HepG2 (cell line): Measurements from ENCODE around the gene C10orf71. TPM values are rescaled to one million over a fixed set of nuclear protein-coding genes. Genes with fewer than 3 reads are reported as not detected.

Experiments used
- ATAC-seq: fragments of 200-7000 bp; cut with Tn5 transposase; 3 replicates; pipeline ENCODE4 v1.9.1; 2020; ENCODE audit warnings: mild to moderate bottlenecking, moderate library complexity
- BruUV-seq: library from RNA; stranded (reverse); fragments of 400-500 nt; replicated peaks from 2 replicates; lab custom pipeline; 2021; lab: Mats Ljungman, UMichigan
- CTCF ChIA-PET: fragments of 300-600 bp; formaldehyde crosslinking; extraction: SDS; loops from one replicate; lab custom pipeline; 2021; ENCODE audit warnings: low total read pairs, inconsistent platforms, low intra/inter-chr PET ratio; lab: Yijun Ruan, JAX
- POLR2A ChIA-PET: fragments of 350-600 bp; sonication (Branson Sonifier 250); formaldehyde crosslinking; loops from one replicate; lab custom pipeline; 2020; ENCODE audit warnings: antibody characterized with exemption, inconsistent platforms; lab: Yijun Ruan, JAX
- DNase-seq: peaks from one replicate; pipeline ENCODE4 v3.0.0-alpha.2; 2015; ENCODE audit warnings: low spot score
- FAIRE-seq: peaks from 3 replicates; lab custom pipeline; 2011; peaks lifted over from hg19 to GRCh38; lab: Jason Lieb, UNC
- H2AFZ ChIP-seq: one replicate; pipeline ENCODE4 v1.6.1; 2011; ENCODE audit warnings: low read length, inconsistent platforms
- H3K27ac ChIP-seq: fragments of 300-600 bp; 3 replicates; pipeline ENCODE4 v1.8.0; 2011; ENCODE audit warnings: mixed run types, mild to moderate bottlenecking, mixed read lengths, low read length, inconsistent platforms; ENCODE audit not compliant: insufficient read depth; ENCODE audit errors: extremely low read length
- H3K27me3 ChIP-seq, 2 experiments: fragments of 200-600 bp in 1 of 2; 2 replicates in 1 of 2; 3 replicates in 1 of 2; pipeline versions ENCODE4 v1.6.0 to v1.8.0; 2011; ENCODE audit warnings: low read length in 2 of 2, mild to moderate bottlenecking in 2 of 2, moderate library complexity in 2 of 2, inconsistent platforms in 1 of 2; ENCODE audit not compliant: insufficient read depth in 2 of 2, control insufficient read depth in 1 of 2
- H3K36me3 ChIP-seq, 2 experiments: fragments of 200-600 bp in 1 of 2; replicated peaks in 1 of 2; 2 replicates in 1 of 2; 3 replicates in 1 of 2; pipeline versions ENCODE4 v1.5.1 to v1.8.0; 2011; ENCODE audit warnings: low read length in 2 of 2, inconsistent platforms in 1 of 2; ENCODE audit not compliant: insufficient read depth in 2 of 2, control insufficient read depth in 1 of 2
- H3K4me1 ChIP-seq: 2 replicates; pipeline ENCODE4 v1.5.1; 2012; ENCODE audit warnings: low read length, inconsistent platforms; ENCODE audit not compliant: insufficient read depth
- H3K4me2 ChIP-seq: 2 replicates; pipeline ENCODE4 v1.6.0; 2011; ENCODE audit warnings: low read depth, low read length, inconsistent platforms
- H3K4me3 ChIP-seq, 3 experiments: fragments of 200-600 bp in 1 of 3; sonication (generic), shearing (Covaris generic) in 1 of 3; replicated peaks in 1 of 3; 2 replicates each; pipeline ENCODE4 v1.5.1; 2011 to 2016; ENCODE audit warnings: low read length in 3 of 3, inconsistent platforms in 2 of 3, low read depth in 2 of 3, mild to moderate bottlenecking in 2 of 3, control low read depth in 1 of 3, mixed read lengths in 1 of 3; ENCODE audit not compliant: insufficient read depth in 1 of 3
- H3K79me2 ChIP-seq: one replicate; pipeline ENCODE4 v1.6.1; 2011; ENCODE audit warnings: low read length, inconsistent platforms; ENCODE audit not compliant: insufficient read depth
- H3K9ac ChIP-seq: 2 replicates; pipeline ENCODE4 v1.6.0; 2011; ENCODE audit warnings: mild to moderate bottlenecking, low read depth, low read length, inconsistent platforms; ENCODE audit not compliant: insufficient read depth
- H3K9me3 ChIP-seq: 2 replicates; pipeline ENCODE4 v1.5.1; 2012; ENCODE audit warnings: mild to moderate bottlenecking, low read length
- H4K20me1 ChIP-seq: 2 replicates; pipeline ENCODE4 v1.6.0; 2011; ENCODE audit warnings: inconsistent platforms, mild to moderate bottlenecking, low read length, moderate library complexity; ENCODE audit not compliant: insufficient read depth
- ATF6 ChIP-seq: sonication (generic); formaldehyde crosslinking; conservative IDR thresholded peaks from 2 replicates; pipeline ENCODE4 v1.4.0; 2020; ENCODE audit warnings: missing genetic modification reagents
- JUN ChIP-seq: sonication (generic); formaldehyde crosslinking; IDR thresholded peaks from 2 replicates; pipeline ENCODE4 v1.4.0; 2020; ENCODE audit warnings: mild to moderate bottlenecking, missing genetic modification reagents
- NCOA2 ChIP-seq: sonication (generic); formaldehyde crosslinking; IDR thresholded peaks from 2 replicates; pipeline ENCODE4 v1.8.0; 2022; ENCODE audit warnings: inconsistent platforms
- NR2F1 ChIP-seq, 2 experiments: fragments of 450-650 bp in 1 of 2; formaldehyde crosslinking in 1 of 2; IDR thresholded peaks; 2 replicates each; pipeline versions ENCODE4 v1.5.0 to v1.6.1; 2016 to 2020; ENCODE audit warnings: mild to moderate bottlenecking in 1 of 2, missing compliant biosample characterization in 1 of 2, missing genetic modification reagents in 1 of 2, moderate library complexity in 1 of 2
- SIX4 ChIP-seq: sonication (generic); formaldehyde crosslinking; IDR thresholded peaks from 2 replicates; pipeline ENCODE4 v1.4.0; 2020; ENCODE audit warnings: missing genetic modification reagents
- ZFP41 ChIP-seq: sonication (generic); formaldehyde crosslinking; IDR thresholded peaks from 2 replicates; pipeline ENCODE4 v1.4.0; 2020; ENCODE audit warnings: mild to moderate bottlenecking, missing genetic modification reagents, borderline replicate concordance
- ZHX2 ChIP-seq, 2 experiments: sonication (generic) in 1 of 2; formaldehyde crosslinking in 1 of 2; IDR thresholded peaks; 2 replicates each; pipeline versions ENCODE4 v1.6.1 to v1.9.0; 2014 to 2022; ENCODE audit warnings: antibody characterized with exemption in 1 of 2, borderline replicate concordance in 1 of 2, inconsistent platforms in 1 of 2, low read depth in 1 of 2, missing genetic modification reagents in 1 of 2
- ZNF256 ChIP-seq: sonication (generic); formaldehyde crosslinking; conservative IDR thresholded peaks from 2 replicates; pipeline ENCODE4 v1.4.0; 2020; ENCODE audit warnings: missing genetic modification reagents
- ZNF296 ChIP-seq: sonication (generic); formaldehyde crosslinking; conservative IDR thresholded peaks from 2 replicates; pipeline ENCODE4 v1.5.0; 2020; ENCODE audit warnings: mild to moderate bottlenecking, missing genetic modification reagents
- ZNF883 ChIP-seq: sonication (generic); formaldehyde crosslinking; IDR thresholded peaks from 2 replicates; pipeline ENCODE4 v1.5.1; 2020; ENCODE audit warnings: mild to moderate bottlenecking, missing genetic modification reagents; ENCODE audit errors: not compliant biosample characterization
- ZSCAN30 ChIP-seq: sonication (generic); formaldehyde crosslinking; IDR thresholded peaks from 2 replicates; pipeline ENCODE4 v1.5.0; 2020; ENCODE audit warnings: mild to moderate bottlenecking, missing genetic modification reagents
- in situ Hi-C: cut with HindIII; loops from 2 replicates; pipeline ENCODE4 v1.10.0; 2017; ENCODE audit warnings: low pct_unique_long_range_greater_than_20kb; ENCODE audit not compliant: extremely low pct_ligation_motif_present
- intact Hi-C: fragments of 100-400 bp; cut with micrococcal nuclease; formaldehyde crosslinking; loops from one replicate; pipeline ENCODE4 v1.10.0; 2022; ENCODE audit not compliant: unreplicated experiment
- polyA plus RNA-seq, 8 experiments: library from polyadenylated mRNA; depleted of rRNA in 3 of 8; stranded (reverse) in 7 of 8; unstranded in 1 of 8; fragments of >200 nt; fragmentation: Illumina TruSeq in 4 of 8; extraction: Trizol in 4 of 8; gene quantifications; 2 replicates each; pipeline versions ENCODE4 v1.2.1 to v1.2.3, GENCODE V29; 2011 to 2016; ENCODE audit warnings: low read depth in 4 of 8, missing spikeins in 1 of 8, mixed read lengths in 1 of 8; ENCODE audit not compliant: insufficient read depth in 1 of 8
- total RNA-seq, 5 experiments: library from RNA; depleted of rRNA; stranded (reverse); fragments of >200 nt; fragmentation: Illumina TruSeq; extraction: Trizol; gene quantifications; 2 replicates each; pipeline ENCODE4 v1.2.3, GENCODE V29; 2016; ENCODE audit warnings: low read depth in 1 of 5
- TF ChIP-seq, protein P1 (sequence below): sonication (generic); formaldehyde crosslinking; IDR thresholded peaks from 2 replicates; pipeline ENCODE4 v1.4.0; 2020; ENCODE audit warnings: missing genetic modification reagents

Gene C10orf71
- total and polyA plus RNA-seq, 2 of the 13 experiments (the other 11 are each of a cell fraction or from before 2014, with no cell fraction given) = not detected

DNA sequence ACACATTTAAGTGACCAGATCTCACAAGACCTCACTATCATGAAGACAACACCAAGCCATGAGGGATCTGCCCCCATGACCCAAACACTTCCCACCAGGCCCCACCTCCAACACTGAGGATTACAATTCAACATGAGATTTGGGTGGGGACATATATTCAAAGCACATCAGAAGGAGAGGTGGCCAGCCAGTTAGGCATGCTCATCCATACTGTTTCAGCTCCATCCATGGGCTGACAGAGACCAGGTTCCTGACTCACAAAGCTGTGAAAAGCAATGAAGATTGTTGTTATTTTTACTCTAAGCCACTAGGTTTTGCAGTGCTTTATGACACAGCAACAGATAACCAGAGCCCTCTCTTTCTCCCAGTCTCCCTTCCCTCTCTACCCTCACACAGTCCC lies 36.0 kb downstream of the C10orf71 start:
- in situ Hi-C loops = no loop called here
- ChIA-PET CTCF (no interaction called here), POLR2A (no interaction called here)
- no peak overlapping the region for H3K27ac ChIP-seq
- H3K27me3 ChIP-seq = no peaks in the 10 kb centered on the region
- ATAC-seq = no peak
- H3K4me3 ChIP-seq = no peak overlapping the region
- no peak for DNase-seq
- H3K79me2 ChIP-seq = no peaks in the 10 kb centered on the region
- no peak for FAIRE-seq
- no peak overlapping the region for H3K9ac ChIP-seq
- no peak overlapping the region for H3K4me2 ChIP-seq
- no peak for TF ChIP-seq SIX4
- no peak for TF ChIP-seq JUN
- TF ChIP-seq ATF6 (CRISPR knock-in tag) = no peak
- no peak for TF ChIP-seq NR2F1 (CRISPR knock-in tag; IDR thresholded peaks at IDR 0.05)
- TF ChIP-seq ZNF883 (CRISPR knock-in tag) = no peak
- no peak for TF ChIP-seq ZSCAN30 (CRISPR knock-in tag)
- TF ChIP-seq ZNF256 (CRISPR knock-in tag) = no peak
- TF ChIP-seq ZHX2 (IDR thresholded peaks at IDR 0.05; ENCODE audit: low read depth) = no peak
- no peak for TF ChIP-seq ZHX2 (CRISPR knock-in tag; IDR thresholded peaks at IDR 0.05; ENCODE audit: borderline replicate concordance)
- no peak for TF ChIP-seq NCOA2
- TF ChIP-seq ZFP41 (CRISPR knock-in tag) = no peak
- TF ChIP-seq ZNF296 = no peak
- TF ChIP-seq, protein P1, sequence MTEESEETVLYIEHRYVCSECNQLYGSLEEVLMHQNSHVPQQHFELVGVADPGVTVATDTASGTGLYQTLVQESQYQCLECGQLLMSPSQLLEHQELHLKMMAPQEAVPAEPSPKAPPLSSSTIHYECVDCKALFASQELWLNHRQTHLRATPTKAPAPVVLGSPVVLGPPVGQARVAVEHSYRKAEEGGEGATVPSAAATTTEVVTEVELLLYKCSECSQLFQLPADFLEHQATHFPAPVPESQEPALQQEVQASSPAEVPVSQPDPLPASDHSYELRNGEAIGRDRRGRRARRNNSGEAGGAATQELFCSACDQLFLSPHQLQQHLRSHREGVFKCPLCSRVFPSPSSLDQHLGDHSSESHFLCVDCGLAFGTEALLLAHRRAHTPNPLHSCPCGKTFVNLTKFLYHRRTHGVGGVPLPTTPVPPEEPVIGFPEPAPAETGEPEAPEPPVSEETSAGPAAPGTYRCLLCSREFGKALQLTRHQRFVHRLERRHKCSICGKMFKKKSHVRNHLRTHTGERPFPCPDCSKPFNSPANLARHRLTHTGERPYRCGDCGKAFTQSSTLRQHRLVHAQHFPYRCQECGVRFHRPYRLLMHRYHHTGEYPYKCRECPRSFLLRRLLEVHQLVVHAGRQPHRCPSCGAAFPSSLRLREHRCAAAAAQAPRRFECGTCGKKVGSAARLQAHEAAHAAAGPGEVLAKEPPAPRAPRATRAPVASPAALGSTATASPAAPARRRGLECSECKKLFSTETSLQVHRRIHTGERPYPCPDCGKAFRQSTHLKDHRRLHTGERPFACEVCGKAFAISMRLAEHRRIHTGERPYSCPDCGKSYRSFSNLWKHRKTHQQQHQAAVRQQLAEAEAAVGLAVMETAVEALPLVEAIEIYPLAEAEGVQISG (CRISPR knock-in tag) = no peak
- H3K9me3 ChIP-seq = no peaks in the 10 kb centered on the region
- intact Hi-C loops = no loop called here
- no peaks in the 10 kb centered on the region for H4K20me1 ChIP-seq
- H3K36me3 ChIP-seq = no peaks in the 10 kb centered on the region
- no TSS peak for BruUV-seq
- no peaks in the 10 kb centered on the region for H3K4me1 ChIP-seq
- H2AFZ ChIP-seq = no peak overlapping the region
